Prostate gland (tissue), 2 donors: ENCODE measurements around the gene THPO. TPM values are rescaled to one million over a fixed set of nuclear protein-coding genes. Genes with fewer than 3 reads are reported as not detected.
A peak's percentile ranks its signal among the peaks of the same experiment; 100 is the strongest.

ENCODE experiments used
- DNase-seq: peaks from one replicate; pipeline ENCODE4 v3.0.0-alpha.2; 2019; ENCODE audit warnings: low spot score
- H3K27ac ChIP-seq, 2 donors: fragments of 200-600 bp; sonication (generic); 2 replicates each; pipeline ENCODE4 v1.5.1; 2017 to 2019
- H3K27me3 ChIP-seq: fragments of 200-600 bp; sonication (generic); replicated peaks from 2 replicates; pipeline ENCODE4 v1.5.1; 2019; ENCODE audit not compliant: insufficient read depth
- H3K36me3 ChIP-seq, 2 donors: fragments of 200-600 bp; sonication (generic); 1 replicate in 1 of 2; 2 replicates in 1 of 2; pipeline versions ENCODE4 v1.5.1 to v1.8.1; 2017 to 2019
- H3K4me1 ChIP-seq: fragments of 200-600 bp; sonication (generic); replicated peaks from 2 replicates; pipeline ENCODE4 v1.5.1; 2019
- H3K4me3 ChIP-seq, 2 donors: fragments of 200-600 bp; sonication (generic); 2 replicates each; pipeline ENCODE4 v1.5.1; 2017 to 2019
- H3K9me3 ChIP-seq: fragments of 200-600 bp; sonication (generic); 2 replicates; pipeline ENCODE4 v1.5.1; 2017
- POLR2A ChIP-seq: fragments of 450-650 bp; IDR thresholded peaks from one replicate; pipeline ENCODE4 v1.6.1; 2016; ENCODE audit warnings: antibody characterized with exemption, mild to moderate bottlenecking
- POLR2AphosphoS5 ChIP-seq: sonication (generic); formaldehyde crosslinking; IDR thresholded peaks from one replicate; pipeline ENCODE4 v1.6.1; 2017; ENCODE audit warnings: antibody characterized with exemption
- WGBS: methylation state at CpG from one replicate; pipeline ENCODE4 v1.1.5; 2018; 5-methylcytosine and 5-hydroxymethylcytosine counted together
- intact Hi-C: fragments of 100-400 bp; cut with DNase I; formaldehyde crosslinking; loops from one replicate; pipeline ENCODE4 v1.14.2; 2022
- total RNA-seq, 2 donors: library from RNA; depleted of rRNA; stranded (reverse); fragments of >200 nt; gene quantifications; one replicate each; pipeline ENCODE4 v1.1.0, GENCODE V29; 2016
- TF ChIP-seq, protein P1 (sequence below), 4 experiments: fragments of 200-600 bp in 2 of 4; fragments of 450-650 bp in 2 of 4; sonication (generic) in 2 of 4; IDR thresholded peaks; 1 replicate in 3 of 4; 2 replicates in 1 of 4; pipeline ENCODE4 v1.5.1; 2016 to 2019; ENCODE audit warnings: antibody characterized with exemption in 4 of 4, mild to moderate bottlenecking in 2 of 4, moderate library complexity in 2 of 4

Gene THPO
- total RNA-seq, 2 donors from 2014 or later: not detected

DNA sequence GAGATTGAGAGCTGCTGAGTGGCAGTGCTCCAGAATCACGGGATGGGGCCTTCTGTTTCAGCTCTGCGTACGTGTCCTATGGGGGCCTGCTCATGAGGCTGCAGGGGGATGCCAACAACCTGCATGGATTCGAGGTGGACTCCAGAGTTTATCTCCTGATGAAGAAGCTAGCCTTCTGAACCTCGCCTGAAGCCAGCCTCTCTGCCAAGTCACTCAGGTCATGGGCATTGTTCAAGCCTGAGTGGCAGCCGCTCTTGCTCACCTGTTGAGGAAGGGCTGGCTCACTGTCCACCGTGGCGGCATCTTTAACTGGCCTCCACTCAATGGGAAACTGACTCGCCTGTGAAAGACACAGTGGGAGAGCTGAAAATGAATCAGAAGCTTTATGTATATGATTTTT lies 9.9 kb downstream of the THPO start:
- no peaks in the 10 kb centered on the region for H3K27me3 ChIP-seq
- no peaks in the 10 kb centered on the region for H3K9me3 ChIP-seq
- no peak for DNase-seq
- WGBS: 85% methylated on average over 9 of the region's 9 CpGs
- intact Hi-C loops: no loop called here
- H3K27ac ChIP-seq: no peak overlapping the region
- no peaks in the 10 kb centered on the region for H3K36me3 ChIP-seq
- TF ChIP-seq POLR2A (no peak), POLR2AphosphoS5 (no peak)
- TF ChIP-seq, protein P1, sequence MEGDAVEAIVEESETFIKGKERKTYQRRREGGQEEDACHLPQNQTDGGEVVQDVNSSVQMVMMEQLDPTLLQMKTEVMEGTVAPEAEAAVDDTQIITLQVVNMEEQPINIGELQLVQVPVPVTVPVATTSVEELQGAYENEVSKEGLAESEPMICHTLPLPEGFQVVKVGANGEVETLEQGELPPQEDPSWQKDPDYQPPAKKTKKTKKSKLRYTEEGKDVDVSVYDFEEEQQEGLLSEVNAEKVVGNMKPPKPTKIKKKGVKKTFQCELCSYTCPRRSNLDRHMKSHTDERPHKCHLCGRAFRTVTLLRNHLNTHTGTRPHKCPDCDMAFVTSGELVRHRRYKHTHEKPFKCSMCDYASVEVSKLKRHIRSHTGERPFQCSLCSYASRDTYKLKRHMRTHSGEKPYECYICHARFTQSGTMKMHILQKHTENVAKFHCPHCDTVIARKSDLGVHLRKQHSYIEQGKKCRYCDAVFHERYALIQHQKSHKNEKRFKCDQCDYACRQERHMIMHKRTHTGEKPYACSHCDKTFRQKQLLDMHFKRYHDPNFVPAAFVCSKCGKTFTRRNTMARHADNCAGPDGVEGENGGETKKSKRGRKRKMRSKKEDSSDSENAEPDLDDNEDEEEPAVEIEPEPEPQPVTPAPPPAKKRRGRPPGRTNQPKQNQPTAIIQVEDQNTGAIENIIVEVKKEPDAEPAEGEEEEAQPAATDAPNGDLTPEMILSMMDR (IDR thresholded peaks at IDR 0.05): no peak
- peaks cover 9% of the 10 kb centered on the region for H3K4me1 ChIP-seq
- no peak overlapping the region for H3K4me3 ChIP-seq

DNA sequence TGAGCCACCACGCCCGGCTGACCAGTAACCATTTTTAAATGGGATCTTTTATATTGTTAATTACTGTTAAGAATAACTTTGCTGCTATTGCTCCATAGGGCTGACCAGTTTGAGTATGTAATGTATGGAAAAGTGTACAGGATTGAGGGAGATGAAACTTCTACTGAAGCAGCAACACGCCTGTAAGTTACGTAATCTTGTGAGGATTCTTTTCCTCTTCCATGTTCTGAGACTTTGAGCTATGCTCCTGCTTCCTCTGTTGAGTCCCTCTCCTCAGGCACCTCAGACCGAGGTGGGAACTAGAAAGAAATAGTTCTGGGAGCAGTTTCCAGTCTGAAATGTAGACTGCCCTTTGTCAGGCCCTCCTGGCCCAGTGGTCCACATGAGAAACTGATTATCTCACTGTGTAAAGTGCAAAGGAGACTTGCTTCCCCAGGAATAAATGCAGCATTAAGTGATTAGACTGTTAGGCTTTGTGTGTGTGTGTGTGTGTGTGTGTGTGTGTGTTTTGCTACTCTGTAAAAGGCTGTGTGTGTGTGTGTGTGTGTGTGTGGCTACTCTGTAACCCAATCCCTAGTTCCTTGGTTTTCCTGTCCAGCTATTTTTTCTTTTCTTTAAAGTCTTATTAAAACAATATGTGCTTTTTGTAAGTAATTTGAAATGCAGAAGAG lies 11.3 kb downstream of the THPO start:
- H3K4me1 ChIP-seq: peaks cover 6% of the 10 kb centered on the region
- no peak overlapping the region for H3K4me3 ChIP-seq
- H3K36me3 ChIP-seq: no peaks in the 10 kb centered on the region
- intact Hi-C loops: no loop called here
- no peak overlapping the region for H3K27ac ChIP-seq
- TF ChIP-seq, protein P1 (IDR thresholded peaks at IDR 0.05): no peak
- no peak for TF ChIP-seq POLR2A
- TF ChIP-seq POLR2AphosphoS5: no peak
- WGBS: 90% methylated on average over 5 of the region's 5 CpGs
- DNase-seq: no peak
- no peaks in the 10 kb centered on the region for H3K27me3 ChIP-seq
- H3K9me3 ChIP-seq: no peaks in the 10 kb centered on the region

DNA sequence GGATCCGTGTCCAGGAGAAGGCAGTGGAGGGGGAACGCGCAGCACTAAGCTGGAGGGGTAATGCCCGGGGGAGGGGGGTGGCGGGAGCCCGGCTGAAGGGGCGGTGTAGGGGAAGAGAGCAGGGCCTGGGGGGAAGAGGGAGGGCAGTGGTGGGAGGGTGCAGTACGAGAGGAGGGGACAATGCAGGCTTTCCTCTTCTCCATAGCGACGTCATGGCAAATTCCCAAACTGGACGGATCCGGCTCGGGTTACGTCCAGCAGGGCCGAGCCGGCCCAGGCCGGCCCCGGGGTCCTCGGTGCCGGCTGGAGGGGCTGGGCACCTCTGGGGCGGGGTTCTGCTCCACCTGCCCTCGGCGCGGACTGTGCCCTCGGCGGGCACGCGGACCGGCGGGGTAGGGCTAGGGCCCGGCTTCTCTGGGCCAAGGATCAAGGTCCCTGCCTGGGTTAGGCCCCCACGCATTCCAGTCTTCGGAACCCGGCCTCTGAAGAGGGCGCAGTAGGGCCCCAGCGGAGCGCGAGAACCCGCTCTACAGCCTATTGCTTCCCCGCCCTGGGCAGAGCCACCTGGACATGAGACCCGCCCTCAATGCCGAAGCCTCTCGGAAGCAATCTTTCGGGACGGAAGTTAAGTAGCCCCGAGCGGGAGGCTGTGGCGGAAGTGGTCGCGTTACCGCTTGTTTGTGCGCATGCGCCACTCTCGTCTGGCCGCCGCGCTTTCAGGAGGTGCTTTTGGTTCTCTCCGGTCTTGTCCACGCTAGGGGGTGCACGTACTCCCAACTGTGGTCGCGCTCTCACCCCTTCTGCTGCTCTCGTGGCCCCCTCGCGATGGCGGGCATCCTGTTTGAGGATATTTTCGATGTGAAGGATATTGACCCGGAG lies 15.1 kb downstream of the THPO start:
- under 1% methylated on average over 67 of the region's 68 CpGs for WGBS
- peak; percentile 99 for TF ChIP-seq POLR2AphosphoS5
- peak; percentile 81 for TF ChIP-seq POLR2A
- TF ChIP-seq, protein P1 (IDR thresholded peaks at IDR 0.05): peak in 3 of 4 experiments; percentile 59 to 67 (median 66)
- no peaks in the 10 kb centered on the region for H3K36me3 ChIP-seq
- intact Hi-C loops: loop anchor here (5.0 kb wide), 2 partner anchors 46 to 66 kb away; partner anchors contain the start of gene PSMD2
- peak overlapping the region; percentile 64 to 71 for H3K4me3 ChIP-seq
- H3K27ac ChIP-seq: peak overlapping the region; percentile 94 to 97
- peak; percentile 97 for DNase-seq
- no peaks in the 10 kb centered on the region for H3K9me3 ChIP-seq
- H3K27me3 ChIP-seq: no peaks in the 10 kb centered on the region
- peaks cover 3% of the 10 kb centered on the region for H3K4me1 ChIP-seq

DNA sequence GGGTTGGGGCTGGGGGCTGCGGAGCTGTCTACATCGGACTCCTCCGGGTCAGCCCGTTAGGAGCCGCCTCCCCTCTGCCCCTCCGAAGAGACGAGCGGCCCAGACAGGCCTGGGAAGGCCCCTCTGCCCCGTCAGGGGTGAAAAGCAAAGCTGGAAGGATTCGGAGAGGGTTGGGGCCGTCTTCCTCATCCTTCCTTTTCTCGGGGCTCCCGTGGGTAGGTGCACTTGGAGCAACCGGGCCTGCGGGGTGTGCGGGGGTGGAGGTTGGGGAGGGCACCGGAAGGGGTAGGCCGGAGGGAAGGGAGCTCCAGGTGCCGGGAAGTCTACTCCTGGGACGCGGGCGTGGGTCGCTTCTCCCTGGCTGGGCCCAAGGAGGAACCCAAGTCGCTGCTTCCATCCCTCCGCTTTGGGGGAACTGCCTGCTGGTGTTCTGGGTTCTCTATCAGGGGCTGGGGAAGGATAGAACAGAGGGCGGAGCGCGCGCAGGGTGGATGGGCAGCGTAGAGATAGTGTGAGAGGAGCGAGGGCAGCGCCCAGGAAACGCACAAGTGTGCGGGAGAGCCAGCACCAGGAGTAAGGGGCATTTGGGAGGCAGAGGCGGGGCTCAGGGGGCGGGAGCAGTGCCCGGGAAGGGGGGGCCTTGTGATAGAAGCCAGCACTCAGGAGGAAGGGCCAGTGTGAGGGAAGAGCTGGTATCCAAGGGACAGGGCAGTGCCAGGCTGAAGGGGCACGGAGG lies 15.9 kb downstream of the THPO start:
- TF ChIP-seq POLR2AphosphoS5 (no peak), POLR2A (peak; percentile 56)
- TF ChIP-seq, protein P1 (IDR thresholded peaks at IDR 0.05): no peak
- Histone ChIP-seq H3K9me3 (no peaks in the 10 kb centered on the region), H3K36me3 (peaks cover 0 to 3% of the 10 kb centered on the region in 2 donors), H3K4me3 (peak overlapping the region; percentile 64 to 71), H3K27ac (peak overlapping the region; percentile 94 to 97), H3K4me1 (peaks cover 3% of the 10 kb centered on the region), H3K27me3 (no peaks in the 10 kb centered on the region)
- 1% methylated on average over 35 of the region's 38 CpGs for WGBS
- intact Hi-C loops: loop anchor here (5.0 kb wide), 2 partner anchors 45 to 65 kb away; partner anchors contain the start of gene PSMD2
- peak; percentile 60 for DNase-seq
